ENCODE data around the gene SYNGR2.

The SYNGR2 gene

GRCh38 chr17:78135858-78136500 is 32.4 kb upstream of the SYNGR2 start:
- TF ChIP-seq FOXP2 (optimal IDR thresholded peaks at IDR 0.05; ENCODE audit: borderline replicate concordance, extremely low read depth, extremely low read length, insufficient read depth) (no peak), POLR2AphosphoS5 (IDR thresholded peaks at IDR 0.05; ENCODE audit: low read depth, low read length) (no peak), TAF1 (IDR thresholded peaks at IDR 0.05; ENCODE audit: borderline replicate concordance, insufficient read depth, low read length) (no peak), SIN3A (IDR thresholded peaks at IDR 0.05; ENCODE audit: borderline replicate concordance, insufficient read depth, low read length) (no peak)
- TF ChIP-seq, protein P1, sequence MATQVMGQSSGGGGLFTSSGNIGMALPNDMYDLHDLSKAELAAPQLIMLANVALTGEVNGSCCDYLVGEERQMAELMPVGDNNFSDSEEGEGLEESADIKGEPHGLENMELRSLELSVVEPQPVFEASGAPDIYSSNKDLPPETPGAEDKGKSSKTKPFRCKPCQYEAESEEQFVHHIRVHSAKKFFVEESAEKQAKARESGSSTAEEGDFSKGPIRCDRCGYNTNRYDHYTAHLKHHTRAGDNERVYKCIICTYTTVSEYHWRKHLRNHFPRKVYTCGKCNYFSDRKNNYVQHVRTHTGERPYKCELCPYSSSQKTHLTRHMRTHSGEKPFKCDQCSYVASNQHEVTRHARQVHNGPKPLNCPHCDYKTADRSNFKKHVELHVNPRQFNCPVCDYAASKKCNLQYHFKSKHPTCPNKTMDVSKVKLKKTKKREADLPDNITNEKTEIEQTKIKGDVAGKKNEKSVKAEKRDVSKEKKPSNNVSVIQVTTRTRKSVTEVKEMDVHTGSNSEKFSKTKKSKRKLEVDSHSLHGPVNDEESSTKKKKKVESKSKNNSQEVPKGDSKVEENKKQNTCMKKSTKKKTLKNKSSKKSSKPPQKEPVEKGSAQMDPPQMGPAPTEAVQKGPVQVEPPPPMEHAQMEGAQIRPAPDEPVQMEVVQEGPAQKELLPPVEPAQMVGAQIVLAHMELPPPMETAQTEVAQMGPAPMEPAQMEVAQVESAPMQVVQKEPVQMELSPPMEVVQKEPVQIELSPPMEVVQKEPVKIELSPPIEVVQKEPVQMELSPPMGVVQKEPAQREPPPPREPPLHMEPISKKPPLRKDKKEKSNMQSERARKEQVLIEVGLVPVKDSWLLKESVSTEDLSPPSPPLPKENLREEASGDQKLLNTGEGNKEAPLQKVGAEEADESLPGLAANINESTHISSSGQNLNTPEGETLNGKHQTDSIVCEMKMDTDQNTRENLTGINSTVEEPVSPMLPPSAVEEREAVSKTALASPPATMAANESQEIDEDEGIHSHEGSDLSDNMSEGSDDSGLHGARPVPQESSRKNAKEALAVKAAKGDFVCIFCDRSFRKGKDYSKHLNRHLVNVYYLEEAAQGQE (IDR thresholded peaks at IDR 0.05; ENCODE audit: insufficient read depth in 1 of 2, low read depth in 2 of 2, low read length in 2 of 2) = no peak

DNA sequence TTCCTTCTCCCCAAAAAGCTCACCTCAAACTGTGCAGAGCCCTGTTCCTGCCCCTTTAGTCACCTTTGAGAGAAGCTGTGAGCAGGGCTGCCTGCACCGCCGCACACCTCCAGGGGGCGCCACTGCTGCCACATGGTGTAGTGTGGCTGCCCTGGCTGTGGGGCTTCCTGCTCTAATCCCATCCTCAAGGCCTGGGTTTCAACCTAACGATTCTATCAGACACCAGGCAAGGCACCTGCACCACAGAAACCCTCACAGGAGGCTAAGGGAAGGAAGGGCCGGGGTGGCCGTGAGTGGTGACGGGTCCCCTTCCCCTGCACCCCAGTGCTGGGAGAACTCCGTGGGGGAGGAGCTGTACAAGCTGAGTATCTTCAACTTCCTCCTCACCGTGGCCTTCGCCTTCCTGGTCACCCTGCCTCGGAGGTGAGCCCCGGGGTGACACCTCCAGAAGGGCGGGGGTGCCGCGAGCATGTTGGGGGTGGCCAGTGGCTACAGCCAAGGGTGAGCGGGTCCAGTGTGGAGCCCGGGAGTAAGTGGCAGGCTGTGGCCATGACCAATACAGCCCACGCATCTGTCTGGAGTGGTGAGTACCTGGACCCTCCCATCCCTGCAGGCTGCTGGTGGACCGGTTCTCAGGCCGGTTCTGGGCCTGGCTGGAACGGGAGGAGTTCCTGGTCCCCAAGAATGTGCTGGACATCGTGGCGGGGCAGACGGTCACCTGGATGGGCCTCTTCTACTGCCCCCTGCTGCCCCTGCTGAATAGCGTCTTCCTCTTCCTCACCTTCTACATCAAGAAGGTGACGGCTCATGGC is 30.8 kb upstream of the SYNGR2 start:
- TF ChIP-seq, protein P1 (IDR thresholded peaks at IDR 0.05; ENCODE audit: insufficient read depth in 1 of 2, low read depth in 2 of 2, low read length in 2 of 2) = no peak
- TF ChIP-seq FOXP2 (optimal IDR thresholded peaks at IDR 0.05; ENCODE audit: borderline replicate concordance, extremely low read depth, extremely low read length, insufficient read depth) = no peak
- no peak for TF ChIP-seq POLR2AphosphoS5 (IDR thresholded peaks at IDR 0.05; ENCODE audit: low read depth, low read length)
- TF ChIP-seq TAF1 (IDR thresholded peaks at IDR 0.05; ENCODE audit: borderline replicate concordance, insufficient read depth, low read length) = no peak
- no peak for TF ChIP-seq SIN3A (IDR thresholded peaks at IDR 0.05; ENCODE audit: borderline replicate concordance, insufficient read depth, low read length)

DNA sequence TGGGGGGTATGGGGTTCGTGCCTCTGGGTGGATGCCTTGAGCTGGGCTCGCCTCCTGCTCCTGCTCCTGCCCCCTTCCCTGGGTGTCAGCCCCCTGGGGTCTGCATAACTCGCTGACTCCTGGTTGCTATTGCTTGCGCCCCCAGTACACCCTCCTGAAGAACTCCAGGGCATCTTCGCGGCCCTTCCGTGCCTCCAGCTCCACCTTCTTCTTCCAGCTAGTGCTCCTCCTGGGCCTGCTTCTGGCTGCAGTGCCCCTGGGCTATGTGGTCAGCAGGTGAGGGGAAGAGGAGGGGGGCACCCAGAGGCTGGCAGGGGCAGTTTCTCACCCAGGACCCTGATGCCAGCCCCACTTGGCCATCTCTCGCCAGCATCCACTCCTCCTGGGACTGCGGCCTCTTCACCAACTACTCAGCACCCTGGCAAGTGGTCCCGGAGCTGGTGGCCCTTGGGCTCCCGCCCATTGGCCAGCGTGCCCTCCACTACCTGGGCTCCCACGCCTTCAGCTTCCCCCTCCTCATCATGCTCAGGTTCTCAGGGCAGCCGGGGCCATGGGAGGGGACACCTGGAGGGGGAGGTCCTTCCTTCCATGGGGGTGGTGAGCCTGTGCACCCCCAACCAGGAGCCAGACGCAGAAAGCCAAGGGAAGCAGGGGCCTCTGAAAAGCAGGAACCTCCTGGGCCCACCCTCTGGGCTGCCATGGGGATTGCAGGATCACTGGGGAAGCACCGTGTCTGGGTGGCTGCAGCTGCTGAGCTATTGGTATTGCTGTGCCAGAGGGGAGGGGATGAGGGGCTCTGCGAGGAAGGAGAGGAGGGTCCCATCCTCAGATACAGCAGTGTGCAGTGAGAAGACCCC is 29.9 kb upstream of the SYNGR2 start:
- TF ChIP-seq, protein P1 (IDR thresholded peaks at IDR 0.05; ENCODE audit: insufficient read depth in 1 of 2, low read depth in 2 of 2, low read length in 2 of 2) = no peak
- no peak for TF ChIP-seq FOXP2 (optimal IDR thresholded peaks at IDR 0.05; ENCODE audit: borderline replicate concordance, extremely low read depth, extremely low read length, insufficient read depth)
- no peak for TF ChIP-seq SIN3A (IDR thresholded peaks at IDR 0.05; ENCODE audit: borderline replicate concordance, insufficient read depth, low read length)
- TF ChIP-seq POLR2AphosphoS5 (IDR thresholded peaks at IDR 0.05; ENCODE audit: low read depth, low read length) = no peak
- no peak for TF ChIP-seq TAF1 (IDR thresholded peaks at IDR 0.05; ENCODE audit: borderline replicate concordance, insufficient read depth, low read length)

DNA sequence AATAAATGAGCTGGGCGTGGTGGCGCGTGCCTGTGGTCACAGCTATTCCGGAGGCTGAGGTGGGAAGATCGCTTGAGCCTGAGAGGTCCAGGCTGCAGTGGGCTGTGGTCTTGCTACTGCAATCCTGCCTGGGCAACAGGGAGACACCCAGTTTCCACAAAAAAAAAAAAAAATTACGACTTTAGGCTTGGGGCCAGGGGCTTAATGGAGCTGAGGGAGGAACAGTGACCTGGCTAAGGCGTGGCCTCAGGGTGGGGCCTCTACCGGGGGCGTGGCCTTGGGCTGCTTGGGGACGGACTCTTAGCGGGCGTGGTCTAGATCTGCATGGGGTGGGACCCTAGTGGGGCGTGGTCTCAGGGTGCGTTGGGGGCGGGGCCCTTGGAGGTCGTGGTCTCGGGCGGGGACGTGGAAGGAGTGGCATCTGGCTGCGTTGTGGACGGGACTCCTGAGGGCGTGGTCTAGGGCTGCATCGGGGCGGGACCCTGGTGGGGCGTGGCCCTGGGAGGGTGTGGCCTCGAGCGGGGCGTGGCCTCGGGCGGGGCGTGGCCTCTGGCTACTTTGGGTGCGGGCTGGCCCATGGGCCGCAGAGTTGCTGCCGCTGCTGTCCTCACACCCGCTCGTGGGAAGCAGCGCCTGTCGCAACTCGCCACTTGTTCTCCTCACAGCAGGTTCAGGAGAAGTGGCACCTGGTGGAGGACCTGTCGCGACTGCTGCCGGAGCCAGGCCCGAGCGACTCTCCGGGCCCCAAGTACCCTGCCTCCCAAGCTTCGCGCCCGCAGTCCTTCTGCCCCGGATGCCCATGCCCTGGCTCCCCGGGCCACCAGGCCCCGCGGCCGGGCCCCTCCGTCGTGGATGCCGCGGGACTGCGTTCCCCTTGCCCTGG is 28.0 kb upstream of the SYNGR2 start:
- TF ChIP-seq FOXP2 (optimal IDR thresholded peaks at IDR 0.05; ENCODE audit: borderline replicate concordance, extremely low read depth, extremely low read length, insufficient read depth) (peak; percentile 86), POLR2AphosphoS5 (IDR thresholded peaks at IDR 0.05; ENCODE audit: low read depth, low read length) (peak; percentile 64), TAF1 (IDR thresholded peaks at IDR 0.05; ENCODE audit: borderline replicate concordance, insufficient read depth, low read length) (no peak)
